ENCODE data around the gene IL22RA1.

- no peak for TF ChIP-seq MAX (IDR thresholded peaks at IDR 0.05)
- TF ChIP-seq CTCF (IDR thresholded peaks at IDR 0.05; ENCODE audit: control extremely low read depth in 1 of 3, insufficient read depth in 1 of 3, low read depth in 1 of 3, low read length in 3 of 3), result no peak
These were observed 25.8 kb downstream of the IL22RA1 start for GRCh38 chr1:24117132-24117531.
